Thoracic aorta (tissue), 2 donors: Measurements from ENCODE around the gene ELFN1. TPM values are rescaled to one million over a fixed set of nuclear protein-coding genes. Genes with fewer than 3 reads are reported as not detected.
A peak's percentile ranks its signal among the peaks of the same experiment; 100 is the strongest.

Source experiments
- ATAC-seq: fragments of 150-250 bp; one replicate; pipeline ENCODE4 v1.8.0; 2017; ENCODE audit warnings: low read depth; ENCODE audit not compliant: insufficient number of reproducible peaks, low FRiP score
- DNase-seq: peaks from one replicate; pipeline ENCODE4 v3.0.0-alpha.2; 2020; ENCODE audit warnings: low spot score
- H3K27ac ChIP-seq, 2 donors: fragments of 200-600 bp; sonication (generic); 1 replicate in 1 of 2; 2 replicates in 1 of 2; pipeline ENCODE4 v1.5.1; 2016; ENCODE audit warnings: mild to moderate bottlenecking in 2 of 2, moderate library complexity in 2 of 2
- H3K27me3 ChIP-seq: fragments of 200-600 bp; sonication (generic); replicated peaks from 2 replicates; pipeline ENCODE4 v1.6.0; 2016; ENCODE audit warnings: mild to moderate bottlenecking; ENCODE audit not compliant: insufficient read depth
- H3K36me3 ChIP-seq: fragments of 200-600 bp; sonication (generic); one replicate; pipeline ENCODE4 v1.5.1; 2016
- H3K4me1 ChIP-seq, 2 donors: fragments of 200-600 bp; sonication (generic); 1 replicate in 1 of 2; 2 replicates in 1 of 2; pipeline versions ENCODE4 v1.5.1 to v1.6.0; 2016; ENCODE audit warnings: low read depth in 2 of 2, mild to moderate bottlenecking in 1 of 2; ENCODE audit not compliant: control insufficient read depth in 1 of 2
- H3K4me3 ChIP-seq: fragments of 200-600 bp; sonication (generic); 2 replicates; pipeline ENCODE4 v1.5.1; 2016; ENCODE audit warnings: mild to moderate bottlenecking
- H3K9me3 ChIP-seq: fragments of 200-600 bp; sonication (generic); 2 replicates; pipeline ENCODE4 v1.5.1; 2016
- CTCF ChIP-seq: fragments of 200-600 bp; sonication (generic); IDR thresholded peaks from one replicate; pipeline ENCODE4 v1.5.1; 2019; ENCODE audit warnings: antibody characterized with exemption
- total RNA-seq, 2 donors: library from RNA; depleted of rRNA; stranded (reverse); fragments of >200 nt; gene quantifications; one replicate each; pipeline versions ENCODE4 v1.1.0 to v1.2.3, GENCODE V29; 2016

ELFN1 gene
- total RNA-seq, 2 donors from 2014 or later, result 0.81 to 0.85 TPM

DNA sequence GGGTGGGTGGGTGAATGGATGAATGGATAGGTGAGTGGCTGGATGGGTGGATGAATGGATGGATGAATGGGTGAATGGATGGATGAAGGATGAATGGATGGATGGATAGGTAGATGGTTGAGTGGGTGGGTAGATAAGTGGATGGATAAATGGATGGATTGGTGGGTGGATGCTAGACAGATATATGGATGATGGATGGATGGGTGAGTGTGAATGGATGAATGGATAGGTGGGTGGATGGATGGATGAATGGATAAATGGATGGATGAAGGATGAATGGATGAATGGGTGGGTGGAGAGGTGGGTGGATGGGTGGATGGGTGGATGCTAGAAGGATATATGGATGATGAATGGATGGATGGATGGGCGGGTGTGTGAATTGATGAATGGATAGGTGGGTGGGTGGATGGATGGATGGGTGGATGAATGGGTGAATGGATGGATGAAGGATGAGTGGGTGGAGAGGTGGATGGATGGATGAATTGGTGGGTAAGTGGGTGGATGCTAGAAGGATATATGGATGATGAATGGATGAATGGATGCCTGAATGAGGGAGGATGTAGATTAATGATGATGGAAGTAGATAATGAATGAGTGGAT lies 20.4 kb downstream of the ELFN1 start:
- TF ChIP-seq CTCF, result no peak
- ATAC-seq (no peak), DNase-seq (no peak)
- H3K36me3 ChIP-seq, result no peaks in the 10 kb centered on the region
- no peaks in the 10 kb centered on the region for H3K27me3 ChIP-seq
- H3K9me3 ChIP-seq, result no peaks in the 10 kb centered on the region
- no peak overlapping the region for H3K27ac ChIP-seq
- peaks cover 3 to 21% of the 10 kb centered on the region in 2 donors for H3K4me1 ChIP-seq
- no peak overlapping the region for H3K4me3 ChIP-seq

GRCh38 chr7:1691096-1691495 lies 21.0 kb downstream of the ELFN1 start:
- DNase-seq (no peak), ATAC-seq (no peak)
- no peak for TF ChIP-seq CTCF
- H3K4me1 ChIP-seq, result peaks cover 3 to 21% of the 10 kb centered on the region in 2 donors
- no peak overlapping the region for H3K4me3 ChIP-seq
- H3K9me3 ChIP-seq, result no peaks in the 10 kb centered on the region
- H3K27ac ChIP-seq, result peak overlapping the region; percentile 24 to 64
- H3K36me3 ChIP-seq, result no peaks in the 10 kb centered on the region
- H3K27me3 ChIP-seq, result no peaks in the 10 kb centered on the region

DNA sequence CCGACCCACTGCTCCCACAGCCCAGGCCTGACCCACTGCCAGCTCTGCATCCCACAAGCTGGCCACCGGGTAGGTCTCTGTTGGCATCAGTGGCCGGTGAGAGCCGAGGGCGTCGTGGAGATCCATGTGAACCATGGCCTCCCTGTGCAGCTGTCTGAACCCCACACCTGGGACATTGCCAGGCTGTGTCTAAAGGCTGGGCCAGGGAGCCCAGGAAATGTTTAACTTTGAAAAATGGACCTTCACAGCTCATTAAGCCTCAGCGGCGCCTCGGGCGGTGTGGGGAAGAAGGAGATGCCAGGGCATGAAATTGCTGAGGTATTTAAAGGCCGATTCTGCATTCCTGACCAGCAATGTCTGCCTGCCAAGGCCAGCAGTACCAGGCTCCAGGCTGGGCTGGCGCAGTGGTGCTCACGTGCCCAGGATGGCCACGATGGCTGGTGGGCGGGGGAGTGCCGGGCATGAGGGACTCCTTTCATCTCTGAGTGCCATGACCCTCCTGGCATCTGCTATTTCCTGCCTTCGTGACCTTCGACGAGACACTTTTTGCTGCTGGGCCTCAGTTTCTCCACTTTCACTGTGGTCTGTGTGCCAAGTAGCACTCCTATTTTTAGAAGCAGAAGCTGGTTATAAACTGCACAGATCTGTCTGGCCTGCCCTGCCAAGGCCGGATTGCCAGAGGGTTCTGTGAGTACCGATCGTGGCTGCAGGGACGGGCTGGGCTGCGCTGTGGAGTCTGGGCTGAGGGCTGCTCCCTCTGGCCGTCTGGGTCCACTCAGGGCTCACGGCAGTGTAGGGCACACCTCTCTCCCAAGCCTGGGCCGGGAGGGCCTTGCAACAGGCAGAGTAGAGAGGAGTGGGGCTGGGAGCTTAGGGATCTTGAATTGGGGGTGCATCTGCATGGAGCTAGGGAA lies 21.8 kb downstream of the ELFN1 start:
- Histone ChIP-seq H3K9me3 (no peaks in the 10 kb centered on the region), H3K27me3 (no peaks in the 10 kb centered on the region), H3K27ac (peak overlapping the region; percentile 24 to 64), H3K4me1 (peaks cover 3 to 21% of the 10 kb centered on the region in 2 donors), H3K4me3 (peak overlapping the region; percentile 50), H3K36me3 (no peaks in the 10 kb centered on the region)
- TF ChIP-seq CTCF, result no peak
- ATAC-seq, result no peak
- DNase-seq, result no peak

- H3K27ac ChIP-seq, result peak overlapping the region; percentile 24 to 64
- DNase-seq (no peak), ATAC-seq (no peak)
- no peaks in the 10 kb centered on the region for H3K27me3 ChIP-seq
- H3K36me3 ChIP-seq, result no peaks in the 10 kb centered on the region
- no peak for TF ChIP-seq CTCF
- peaks cover 3 to 21% of the 10 kb centered on the region in 2 donors for H3K4me1 ChIP-seq
- H3K9me3 ChIP-seq, result no peaks in the 10 kb centered on the region
- H3K4me3 ChIP-seq, result peak overlapping the region; percentile 50
Measured at GRCh38 chr7:1692515-1693418, 22.7 kb downstream of the ELFN1 start.
